HG03159 (cell line): Measurements from ENCODE around the gene MME.

Experiments used
- ATAC-seq: cut with Tn5 transposase; IDR thresholded peaks from one replicate; pipeline ENCODE4 v1.9.1; 2021; ENCODE audit warnings: mild to moderate bottlenecking, moderate library complexity; ENCODE audit not compliant: unreplicated experiment

MME gene

GRCh38 chr3:155079746-155080487 lies at the start of gene MME:
TSS of gene MME (plus strand) at chr3:155080319. CDS start at chr3:155084168, 3,849 bp downstream.
- no peak for ATAC-seq

- ATAC-seq = no peak
Measured at GRCh38 chr3:155031186-155031585, 48.9 kb upstream of the MME start.

GRCh38 chr3:155032918-155033317 lies 47.2 kb upstream of the MME start:
- ATAC-seq = no peak

- ATAC-seq = no peak
Measured at GRCh38 chr3:155034786-155035185, 45.3 kb upstream of the MME start.

GRCh38 chr3:155035553-155035952 lies 44.6 kb upstream of the MME start:
- ATAC-seq = no peak

GRCh38 chr3:155037508-155038202 lies 42.5 kb upstream of the MME start:
- no peak for ATAC-seq

GRCh38 chr3:155038203-155038554 lies 41.9 kb upstream of the MME start:
- ATAC-seq = no peak

- no peak for ATAC-seq
Measured at GRCh38 chr3:155046935-155047334, 33.2 kb upstream of the MME start.

GRCh38 chr3:155047672-155048071 lies 32.4 kb upstream of the MME start:
- no peak for ATAC-seq

GRCh38 chr3:155049959-155050358 lies 30.2 kb upstream of the MME start:
- ATAC-seq = no peak

GRCh38 chr3:155052470-155052869 lies 27.6 kb upstream of the MME start:
- ATAC-seq = no peak

- no peak for ATAC-seq
Measured at GRCh38 chr3:155053756-155054155, 26.4 kb upstream of the MME start.

- ATAC-seq = no peak
Measured at GRCh38 chr3:155064920-155065319, 15.2 kb upstream of the MME start.

GRCh38 chr3:155065537-155065936 lies 14.6 kb upstream of the MME start:
- no peak for ATAC-seq

- no peak for ATAC-seq
Measured at GRCh38 chr3:155069729-155070128, 10.4 kb upstream of the MME start.

- ATAC-seq = no peak
Measured at GRCh38 chr3:155070316-155070715, 9.8 kb upstream of the MME start.

- ATAC-seq = no peak
Measured at GRCh38 chr3:155070932-155071387, 9.2 kb upstream of the MME start.

GRCh38 chr3:155075200-155075599 lies 4.9 kb upstream of the MME start:
- ATAC-seq = no peak

GRCh38 chr3:155076888-155077287 lies 3.2 kb upstream of the MME start:
- no peak for ATAC-seq

GRCh38 chr3:155078711-155079467 lies 1.2 kb upstream of the MME start:
- ATAC-seq = no peak

- no peak for ATAC-seq
Measured at GRCh38 chr3:155079468-155079745, 712 bp upstream of the MME start.

GRCh38 chr3:155080692-155081091 lies 573 bp downstream of the MME start:
- ATAC-seq = no peak
